Measurements from ENCODE around the gene SLC7A1. TPM values are rescaled to one million over a fixed set of nuclear protein-coding genes. Genes with fewer than 3 reads are reported as not detected.
"Not testable (repeated sequence)": the region's sequence is repeated elsewhere in the genome, so short reads cannot be mapped to it uniquely, and the experiment has no call there.

The SLC7A1 gene
- total RNA-seq (2014; rRNA removed; shearing (Covaris generic)) (72.4 and 74.7 TPM in 2 replicates), polyA plus RNA-seq (2016; fragmentation: Nextera tagmentation; extraction: Ambion mirVana) (22.1 and 23.0 TPM in 2 replicates)
- long read RNA-seq, full-length matches to known transcripts: 2 of 16 reads
- long read RNA-seq, partial matches to known transcripts: 1 of 16 reads
- long read RNA-seq, other reads (novel, unspliced or antisense): 13 of 16 reads

DNA sequence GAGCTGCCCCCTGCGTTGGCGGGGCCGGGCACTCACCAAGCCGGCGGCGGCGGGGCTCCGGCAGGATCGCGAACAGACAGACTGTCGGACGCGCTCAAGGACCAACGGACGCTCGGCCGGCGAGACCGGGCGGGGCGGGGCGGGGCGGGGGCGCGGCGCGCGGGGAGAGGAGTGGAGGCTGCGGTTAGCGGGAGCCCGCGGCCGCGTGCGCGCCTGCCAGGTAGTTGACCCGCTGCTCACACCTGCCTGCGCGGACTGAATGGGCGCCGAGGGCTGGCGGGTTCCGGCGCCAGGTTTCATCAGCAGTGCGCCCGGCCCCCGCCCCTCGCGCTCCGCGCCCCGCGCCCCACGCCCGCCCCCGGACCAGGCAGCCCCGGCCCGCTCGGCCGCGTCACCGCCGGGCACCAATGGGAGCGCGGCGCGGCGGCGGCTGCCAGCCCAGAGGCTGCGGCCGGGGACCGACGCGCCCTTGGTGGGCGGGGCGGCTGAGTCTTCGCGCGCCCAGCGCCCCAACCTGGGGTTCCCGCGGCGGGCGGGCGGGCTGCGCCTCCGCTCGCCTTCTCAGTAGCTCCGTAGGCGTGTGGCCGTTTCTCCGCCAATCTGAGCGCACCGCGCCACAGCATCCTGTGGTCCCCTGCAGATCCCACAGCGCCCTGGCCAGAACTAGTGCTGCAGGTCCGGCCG is at the start of gene SLC7A1:
Gene SLC7A1, minus strand, starts transcription at position 309 of the 684 bp plus-strand sequence. CDS start 59,500 bp downstream, outside the sequence.
- H3K9me2 ChIP-seq (ENCODE audit: insufficient read depth): no peaks in the 10 kb centered on the region
- TF ChIP-seq POLR2AphosphoS5 (IDR thresholded peaks at IDR 0.05; ENCODE audit: low read depth) (peak; percentile 35; the same call in 1 of the 2 replicates), JUNB (IDR thresholded peaks at IDR 0.05; ENCODE audit: unreplicated experiment) (no peak), CREB1 (CRISPR knock-in tag; IDR thresholded peaks at IDR 0.05; ENCODE audit: low read depth) (peak; percentile 62)
- H3K4me1 ChIP-seq (ENCODE audit: insufficient read depth): peaks cover 35% of the 10 kb centered on the region
- Mint-ChIP-seq H3K27ac (peak within 1 kb of the TSS; percentile 98), H3K9me3 (no peaks in the 10 kb centered on the region), H3K4me3 (peak within 1 kb of the TSS; percentile 93), H3K4me1 (peaks cover 41% of the 10 kb centered on the region), H3K27me3 (ENCODE audit: insufficient read depth, low read depth, poor library complexity) (peaks cover 18% of the 10 kb centered on the region), H3K36me3 (ENCODE audit: low read depth) (peaks cover 30% of the 10 kb centered on the region)
- ATAC-seq (peak; percentile 88), DNase-seq (ENCODE audit: low spot score) (peak; percentile 95)
- peaks cover 8% of the 10 kb centered on the region; the same call in 1 of the 2 replicates for H3K27me3 ChIP-seq (ENCODE audit: insufficient read depth)
- H3K4me3 ChIP-seq: peak within 1 kb of the TSS; percentile 94
- H4K20me1 ChIP-seq (replicated peaks; ENCODE audit: insufficient read depth): peaks cover 32% of the 10 kb centered on the region
- H3K27ac ChIP-seq (ENCODE audit: low read depth): peak within 1 kb of the TSS; percentile 55; the same call in 1 of the 2 replicates
- peak within 1 kb of the TSS; percentile 99 for H3K4me2 ChIP-seq
- no peaks in the 10 kb centered on the region for H3K36me3 ChIP-seq (ENCODE audit: insufficient read depth)
- peaks cover 47% of the 10 kb centered on the region for H3K79me2 ChIP-seq (replicated peaks; ENCODE audit: insufficient read depth)
- H3F3A ChIP-seq (replicated peaks; ENCODE audit: low read depth): peaks cover 5% of the 10 kb centered on the region; the same call in 1 of the 2 replicates
- peak within 1 kb of the TSS; percentile 25; the same call in 1 of the 2 replicates for H2AFZ ChIP-seq

DNA sequence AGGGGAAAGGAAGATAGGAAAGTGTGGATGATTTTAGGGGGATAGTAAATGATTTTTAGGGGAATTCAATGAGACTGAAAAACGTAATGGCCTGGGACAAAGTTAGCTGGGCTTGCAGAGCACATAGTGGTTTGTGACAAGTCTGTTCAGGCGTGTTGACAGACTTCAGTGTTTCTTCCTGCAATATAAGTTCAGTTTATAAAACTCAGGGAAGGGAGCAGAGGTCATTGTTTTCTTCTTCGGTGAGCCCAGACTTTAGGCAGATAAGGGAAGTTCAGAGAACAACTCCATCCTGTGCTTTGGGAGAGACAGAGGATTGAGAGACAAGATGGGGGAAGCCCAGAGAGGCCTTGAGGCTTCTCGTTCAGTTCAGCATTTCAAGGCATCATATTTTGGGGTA is 45.2 kb upstream of the SLC7A1 start:
- Histone ChIP-seq H3K4me1 (ENCODE audit: insufficient read depth) (no peaks in the 10 kb centered on the region), H3K4me3 (no peak overlapping the region), H4K20me1 (replicated peaks; ENCODE audit: insufficient read depth) (no peaks in the 10 kb centered on the region), H3F3A (replicated peaks; ENCODE audit: low read depth) (no peaks in the 10 kb centered on the region), H3K79me2 (replicated peaks; ENCODE audit: insufficient read depth) (no peaks in the 10 kb centered on the region), H3K27me3 (ENCODE audit: insufficient read depth) (no peaks in the 10 kb centered on the region), H3K36me3 (ENCODE audit: insufficient read depth) (no peaks in the 10 kb centered on the region), H3K4me2 (no peak overlapping the region), H3K27ac (ENCODE audit: low read depth) (no peak overlapping the region), H3K9me2 (ENCODE audit: insufficient read depth) (no peaks in the 10 kb centered on the region), H2AFZ (no peak overlapping the region)
- Mint-ChIP-seq H3K36me3 (ENCODE audit: low read depth) (no peaks in the 10 kb centered on the region), H3K27me3 (ENCODE audit: insufficient read depth, low read depth, poor library complexity) (no peaks in the 10 kb centered on the region), H3K4me3 (no peak overlapping the region), H3K27ac (no peak overlapping the region), H3K9me3 (peaks cover 3% of the 10 kb centered on the region; the same call in 2 of the 3 replicates), H3K4me1 (no peaks in the 10 kb centered on the region)
- TF ChIP-seq, protein P1, sequence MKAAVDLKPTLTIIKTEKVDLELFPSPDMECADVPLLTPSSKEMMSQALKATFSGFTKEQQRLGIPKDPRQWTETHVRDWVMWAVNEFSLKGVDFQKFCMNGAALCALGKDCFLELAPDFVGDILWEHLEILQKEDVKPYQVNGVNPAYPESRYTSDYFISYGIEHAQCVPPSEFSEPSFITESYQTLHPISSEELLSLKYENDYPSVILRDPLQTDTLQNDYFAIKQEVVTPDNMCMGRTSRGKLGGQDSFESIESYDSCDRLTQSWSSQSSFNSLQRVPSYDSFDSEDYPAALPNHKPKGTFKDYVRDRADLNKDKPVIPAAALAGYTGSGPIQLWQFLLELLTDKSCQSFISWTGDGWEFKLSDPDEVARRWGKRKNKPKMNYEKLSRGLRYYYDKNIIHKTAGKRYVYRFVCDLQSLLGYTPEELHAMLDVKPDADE (IDR thresholded peaks at IDR 0.05): no peak
- DNase-seq (ENCODE audit: low spot score) (no peak), ATAC-seq (no peak)

DNA sequence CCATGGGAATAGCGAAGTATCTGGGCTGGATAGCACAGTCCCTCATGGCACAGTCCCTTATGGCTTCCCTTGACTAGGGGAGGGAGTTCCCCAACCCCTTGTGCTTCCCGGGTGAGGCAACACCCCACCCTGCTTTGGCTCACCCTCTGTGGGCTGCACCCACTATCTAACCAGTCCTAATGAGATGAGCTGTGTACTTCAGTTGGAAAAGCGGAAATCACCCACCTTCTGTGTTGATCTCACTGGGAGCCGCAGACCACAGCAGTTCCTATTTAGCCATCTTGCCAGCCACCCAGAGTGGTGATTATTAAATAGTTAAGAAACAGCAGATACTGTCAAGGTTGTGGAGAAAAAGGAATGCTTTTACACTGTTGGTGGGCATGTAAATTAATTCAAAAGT is 41.3 kb upstream of the SLC7A1 start:
- not testable (repeated sequence) for H3K27ac Mint-ChIP-seq; H3K79me2 ChIP-seq (replicated peaks; ENCODE audit: insufficient read depth); H3K27me3 Mint-ChIP-seq (ENCODE audit: insufficient read depth, low read depth, poor library complexity); H3K4me1 Mint-ChIP-seq; H3K27ac ChIP-seq (ENCODE audit: low read depth); ATAC-seq; H4K20me1 ChIP-seq (replicated peaks; ENCODE audit: insufficient read depth); H3K36me3 ChIP-seq (ENCODE audit: insufficient read depth); H2AFZ ChIP-seq; H3K27me3 ChIP-seq (ENCODE audit: insufficient read depth); H3K9me3 Mint-ChIP-seq; H3K4me3 Mint-ChIP-seq; DNase-seq (ENCODE audit: low spot score); H3K4me1 ChIP-seq (ENCODE audit: insufficient read depth); H3K36me3 Mint-ChIP-seq (ENCODE audit: low read depth); H3K9me2 ChIP-seq (ENCODE audit: insufficient read depth); H3K4me2 ChIP-seq; H3F3A ChIP-seq (replicated peaks; ENCODE audit: low read depth); H3K4me3 ChIP-seq
